Liver (tissue), 9 donors: Measurements from ENCODE around the gene ATL1. TPM values are rescaled to one million over a fixed set of nuclear protein-coding genes. Genes with fewer than 3 reads are reported as not detected.

Experiments used
- DNase-seq: peaks from one replicate; pipeline ENCODE4 v3.0.0-alpha.2; 2017; ENCODE audit warnings: low spot score
- H3K27ac ChIP-seq, 2 donors: one replicate each; pipeline ENCODE4 v1.7.0; 2013; ENCODE audit warnings: inconsistent platforms in 2 of 2, low read length in 2 of 2, control low read depth in 1 of 2, low read depth in 1 of 2, mild to moderate bottlenecking in 1 of 2
- H3K27me3 ChIP-seq, 4 donors: one replicate each; pipeline versions ENCODE4 v1.6.1 to v1.7.0; 2013; ENCODE audit warnings: low read length in 3 of 4, inconsistent platforms in 1 of 4, mild to moderate bottlenecking in 1 of 4, moderate library complexity in 1 of 4; ENCODE audit not compliant: control insufficient read depth in 4 of 4, insufficient read depth in 4 of 4
- H3K36me3 ChIP-seq, 4 donors: one replicate each; pipeline versions ENCODE4 v1.6.1 to v1.7.0; 2013; ENCODE audit warnings: low read length in 3 of 4, mild to moderate bottlenecking in 3 of 4, low read depth in 1 of 4, moderate library complexity in 1 of 4; ENCODE audit not compliant: control insufficient read depth in 4 of 4, insufficient read depth in 3 of 4
- H3K4me1 ChIP-seq, 4 donors: one replicate each; pipeline versions ENCODE4 v1.6.1 to v1.7.0; 2013; ENCODE audit warnings: low read length in 3 of 4, mild to moderate bottlenecking in 3 of 4, moderate library complexity in 1 of 4; ENCODE audit not compliant: control insufficient read depth in 4 of 4, insufficient read depth in 4 of 4
- H3K4me3 ChIP-seq, 3 donors: one replicate each; pipeline versions ENCODE4 v1.6.1 to v1.7.0; 2013; ENCODE audit warnings: low read length in 3 of 3, control low read depth in 1 of 3, low read depth in 1 of 3, mild to moderate bottlenecking in 1 of 3
- H3K9ac ChIP-seq, 2 donors: one replicate each; pipeline ENCODE4 v1.7.0; 2013; ENCODE audit warnings: low read length in 2 of 2, mild to moderate bottlenecking in 2 of 2, moderate library complexity in 2 of 2, control low read depth in 1 of 2, low read depth in 1 of 2
- H3K9me3 ChIP-seq, 4 donors: one replicate each; pipeline versions ENCODE4 v1.6.1 to v1.7.0; 2013; ENCODE audit warnings: low read length in 3 of 4; ENCODE audit not compliant: control insufficient read depth in 4 of 4
- ATF3 ChIP-seq: IDR thresholded peaks from 2 replicates; pipeline ENCODE4 v1.6.1; 2016; ENCODE audit warnings: antibody characterized with exemption
- CTCF ChIP-seq: fragments of 150-350 bp; IDR thresholded peaks from 2 replicates; pipeline ENCODE4 v1.5.1; 2017; ENCODE audit warnings: improper control_type of control experiment, low read depth, low read length; ENCODE audit not compliant: missing input control
- EGR1 ChIP-seq, 2 donors: IDR thresholded peaks; 2 replicates each; pipeline ENCODE4 v1.6.1; 2016 to 2018; ENCODE audit warnings: antibody characterized with exemption in 2 of 2, low read depth in 2 of 2
- FOXA1 ChIP-seq: IDR thresholded peaks from 2 replicates; pipeline ENCODE4 v1.6.1; 2016; ENCODE audit warnings: antibody characterized with exemption
- FOXA2 ChIP-seq: IDR thresholded peaks from 2 replicates; pipeline ENCODE4 v1.6.1; 2016; ENCODE audit warnings: antibody characterized with exemption
- GABPA ChIP-seq, 2 donors: IDR thresholded peaks in 1 of 2; conservative IDR thresholded peaks in 1 of 2; 2 replicates each; pipeline ENCODE4 v1.6.1; 2016; ENCODE audit warnings: antibody characterized with exemption in 2 of 2, mild to moderate bottlenecking in 1 of 2, moderate library complexity in 1 of 2
- HNF4A ChIP-seq, 2 donors: conservative IDR thresholded peaks; 2 replicates each; pipeline ENCODE4 v1.6.1; 2016; ENCODE audit warnings: antibody characterized with exemption in 2 of 2, mild to moderate bottlenecking in 2 of 2
- HNF4G ChIP-seq: IDR thresholded peaks from 2 replicates; pipeline ENCODE4 v1.6.1; 2016; ENCODE audit warnings: antibody characterized with exemption
- JUND ChIP-seq, 2 donors: IDR thresholded peaks; 2 replicates each; pipeline ENCODE4 v1.6.1; 2016; ENCODE audit warnings: antibody characterized with exemption in 2 of 2
- MAX ChIP-seq: IDR thresholded peaks from 2 replicates; pipeline ENCODE4 v1.6.1; 2016; ENCODE audit warnings: antibody characterized with exemption
- NR2F2 ChIP-seq: IDR thresholded peaks from 2 replicates; pipeline ENCODE4 v1.6.1; 2016; ENCODE audit warnings: antibody characterized with exemption
- RAD21 ChIP-seq, 2 donors: IDR thresholded peaks; 2 replicates each; pipeline ENCODE4 v1.6.1; 2016; ENCODE audit warnings: antibody characterized with exemption in 2 of 2, mild to moderate bottlenecking in 2 of 2
- REST ChIP-seq: IDR thresholded peaks from 2 replicates; pipeline ENCODE4 v1.6.1; 2016; ENCODE audit warnings: antibody characterized with exemption, mild to moderate bottlenecking
- RXRA ChIP-seq, 2 donors: IDR thresholded peaks; 2 replicates each; pipeline ENCODE4 v1.6.1; 2017 to 2018; ENCODE audit warnings: antibody characterized with exemption in 2 of 2, mild to moderate bottlenecking in 1 of 2
- SP1 ChIP-seq: IDR thresholded peaks from 2 replicates; pipeline ENCODE4 v1.6.1; 2018; ENCODE audit warnings: antibody characterized with exemption, mild to moderate bottlenecking
- TAF1 ChIP-seq: conservative IDR thresholded peaks from 2 replicates; pipeline ENCODE4 v1.6.1; 2016; ENCODE audit warnings: antibody characterized with exemption, mild to moderate bottlenecking
- YY1 ChIP-seq: IDR thresholded peaks from 2 replicates; pipeline ENCODE4 v1.6.1; 2016; ENCODE audit warnings: antibody characterized with exemption, mild to moderate bottlenecking
- ZBTB33 ChIP-seq: IDR thresholded peaks from 2 replicates; pipeline ENCODE4 v1.6.1; 2016; ENCODE audit warnings: antibody characterized with exemption
- WGBS: extraction: QIAGEN DNeasy Blood & Tissue Kit; methylation state at CpG from one replicate; pipeline ENCODE4 v1.1.7; 2013; 5-methylcytosine and 5-hydroxymethylcytosine counted together
- polyA plus RNA-seq, 2 donors: library from polyadenylated mRNA; stranded (reverse) in 1 of 2; unstranded in 1 of 2; fragments of 200-250 nt in 1 of 2; fragments of >200 nt in 1 of 2; fragmentation: Nextera tagmentation in 1 of 2; extraction: Ambion mirVana in 1 of 2; gene quantifications; one replicate each; pipeline versions ENCODE4 v1.2.1 to v1.2.3, GENCODE V29; 2013 to 2015
- total RNA-seq, 2 donors: library from RNA; depleted of rRNA; stranded (reverse); fragments of >200 nt; gene quantifications; one replicate each; pipeline ENCODE4 v1.2.3, GENCODE V29; 2014
- donor health status: healthy.
- donor health status: healthy.
- donor health status: healthy.
- donor health status: healthy.
- donor health status: healthy.

Gene ATL1
- total and polyA plus RNA-seq, 4 donors, result 0.17 to 0.79 (median 0.47) TPM

GRCh38 chr14:50607181-50607580, 47.2 kb downstream of the ATL1 start:
- Histone ChIP-seq H3K27me3 (no peaks in the 10 kb centered on the region), H3K9ac (no peak overlapping the region), H3K27ac (no peak overlapping the region), H3K4me3 (no peak overlapping the region), H3K9me3 (no peaks in the 10 kb centered on the region), H3K4me1 (no peaks in the 10 kb centered on the region), H3K36me3 (no peaks in the 10 kb centered on the region)
- DNase-seq, result no peak
- no peak for TF ChIP-seq HNF4A (conservative IDR thresholded peaks at IDR 0.05)
- no peak for TF ChIP-seq FOXA2
- no peak for TF ChIP-seq NR2F2
- TF ChIP-seq HNF4G, result no peak
- no peak for TF ChIP-seq EGR1 (IDR thresholded peaks at IDR 0.05; ENCODE audit: low read depth in 2 of 2)
- no peak for TF ChIP-seq TAF1
- TF ChIP-seq JUND (IDR thresholded peaks at IDR 0.05), result no peak
- TF ChIP-seq REST, result no peak
- TF ChIP-seq ZBTB33, result no peak
- TF ChIP-seq GABPA (IDR thresholded peaks at IDR 0.05 in 1 of 2, conservative IDR thresholded peaks at IDR 0.05 in 1 of 2), result no peak
- TF ChIP-seq RXRA (IDR thresholded peaks at IDR 0.05), result no peak
- no peak for TF ChIP-seq CTCF
- no peak for TF ChIP-seq RAD21 (IDR thresholded peaks at IDR 0.05)
- TF ChIP-seq ATF3, result no peak
- no peak for TF ChIP-seq FOXA1
- no peak for TF ChIP-seq YY1
- TF ChIP-seq MAX, result no peak
- TF ChIP-seq SP1, result no peak
- WGBS, result 93% methylated on average over 3 of the region's 3 CpGs
